Skin of body (tissue), 2 donors: Measurements from ENCODE around the gene USB1. TPM values are rescaled to one million over a fixed set of nuclear protein-coding genes. Genes with fewer than 3 reads are reported as not detected.

Experiments used
- DNase-seq: peaks from one replicate; lab custom pipeline; 2025; lab: John Stamatoyannopoulos, UW
- total RNA-seq: library from RNA; depleted of rRNA; stranded (reverse); fragments of >200 nt; gene quantifications from one replicate; pipeline ENCODE4 v1.2.3, GENCODE V29; 2014

Gene USB1
- total RNA-seq, 1 donor from 2014 or later, result 5.1 TPM

GRCh38 chr16:58031016-58031800, 30.0 kb downstream of the USB1 start:
- DNase-seq, result no peak

DNA sequence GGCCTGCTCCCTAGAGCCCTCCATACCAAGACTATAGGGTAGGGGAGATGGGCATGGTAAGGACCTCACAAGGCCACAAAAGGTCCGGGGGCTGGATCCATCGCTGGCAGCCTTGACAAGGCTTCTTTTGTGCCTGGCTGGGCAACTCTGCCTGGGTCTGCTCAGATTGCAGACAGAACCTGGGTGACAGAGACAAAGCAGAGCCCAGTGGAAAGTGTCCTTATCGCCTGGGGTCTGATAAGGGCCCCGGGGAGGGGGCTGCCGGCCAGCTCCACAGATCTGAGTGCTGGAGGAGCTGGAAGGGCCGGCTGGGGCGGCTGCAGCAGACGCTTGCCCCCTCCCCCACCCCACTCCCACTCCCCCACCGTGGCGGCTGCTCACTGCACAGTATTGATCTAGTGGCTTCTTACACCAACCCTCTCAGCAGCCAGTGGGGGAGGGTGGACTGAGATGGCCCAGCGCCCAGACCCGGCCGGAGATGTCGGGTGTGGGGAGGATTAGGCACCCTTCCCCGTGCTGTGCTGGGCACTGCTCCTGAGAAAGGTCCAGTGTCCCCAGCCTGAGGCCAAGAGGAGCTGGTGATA, 31.6 kb downstream of the USB1 start:
- DNase-seq, result no peak

DNA sequence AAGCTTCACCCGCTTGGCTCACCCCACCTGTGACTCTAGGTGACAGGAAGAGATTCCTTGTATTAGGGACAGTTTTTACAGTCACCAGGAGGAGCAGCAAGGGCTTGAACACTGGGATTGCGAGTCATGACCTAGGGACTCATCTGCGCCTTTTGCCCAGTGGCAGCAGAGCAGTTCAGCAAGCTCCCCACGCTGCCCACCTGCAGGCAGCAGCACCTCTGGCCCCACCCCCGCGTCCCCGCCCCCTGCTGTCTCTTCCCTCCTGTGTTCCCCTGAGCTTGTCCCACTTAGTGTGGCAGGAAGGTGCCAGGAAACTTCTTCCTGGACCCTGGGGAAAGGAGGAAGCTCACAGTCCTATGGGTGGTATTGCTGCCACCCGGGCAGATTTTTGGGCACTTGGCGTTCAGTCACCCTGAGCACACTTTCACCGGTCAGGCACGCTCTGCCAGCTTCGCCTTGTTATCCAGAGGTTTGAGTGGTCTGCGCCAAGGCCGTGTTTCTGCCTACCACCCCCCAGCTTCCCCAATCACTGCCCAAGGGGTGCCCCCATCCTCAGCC, 33.0 kb downstream of the USB1 start:
- no peak for DNase-seq

- DNase-seq, result no peak
Measured at GRCh38 chr16:58034774-58035173, 33.6 kb downstream of the USB1 start.

DNA sequence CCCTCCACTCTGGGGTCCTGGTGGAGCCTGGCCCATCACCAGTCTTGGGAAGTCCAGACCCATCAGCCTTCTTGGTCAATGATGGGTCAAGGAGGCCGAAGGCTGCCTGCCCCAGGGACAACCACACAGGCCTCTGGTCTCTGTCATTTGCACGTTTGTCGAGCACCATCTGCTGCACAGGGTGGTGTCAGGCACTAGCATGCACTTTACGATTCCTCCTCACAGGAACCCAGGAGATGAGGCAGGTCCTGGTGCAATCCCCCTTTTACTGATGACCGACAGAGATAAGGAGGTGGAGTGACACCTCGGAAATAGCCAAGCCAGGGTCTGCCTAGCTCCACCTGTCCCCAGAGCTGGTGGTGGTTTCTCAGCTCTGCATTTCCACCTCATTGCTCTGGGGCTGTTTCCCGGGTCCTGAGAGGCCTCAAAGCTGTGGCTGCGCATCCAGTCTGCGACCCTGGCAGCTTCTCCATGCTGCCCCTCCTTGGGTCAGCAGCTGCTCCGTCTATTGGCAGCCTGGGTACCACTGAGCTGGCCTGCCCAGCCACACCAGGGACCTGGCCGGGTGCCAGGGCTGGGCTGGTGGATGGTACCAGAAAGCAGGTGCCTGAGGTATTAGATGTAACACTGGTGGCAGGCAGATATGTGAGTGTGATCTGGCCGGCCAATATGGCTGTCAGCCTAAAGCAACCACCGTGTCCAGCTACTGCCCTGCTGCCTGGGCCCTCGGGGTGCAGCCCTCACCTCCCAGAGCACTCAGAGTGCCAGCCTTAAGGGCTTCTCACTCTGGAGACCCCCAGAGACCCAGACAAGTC, 34.4 kb downstream of the USB1 start:
- DNase-seq, result no peak

- no peak for DNase-seq
Measured at GRCh38 chr16:58036943-58037342, 35.7 kb downstream of the USB1 start.

GRCh38 chr16:58037365-58038057, 36.3 kb downstream of the USB1 start:
- DNase-seq, result no peak

DNA sequence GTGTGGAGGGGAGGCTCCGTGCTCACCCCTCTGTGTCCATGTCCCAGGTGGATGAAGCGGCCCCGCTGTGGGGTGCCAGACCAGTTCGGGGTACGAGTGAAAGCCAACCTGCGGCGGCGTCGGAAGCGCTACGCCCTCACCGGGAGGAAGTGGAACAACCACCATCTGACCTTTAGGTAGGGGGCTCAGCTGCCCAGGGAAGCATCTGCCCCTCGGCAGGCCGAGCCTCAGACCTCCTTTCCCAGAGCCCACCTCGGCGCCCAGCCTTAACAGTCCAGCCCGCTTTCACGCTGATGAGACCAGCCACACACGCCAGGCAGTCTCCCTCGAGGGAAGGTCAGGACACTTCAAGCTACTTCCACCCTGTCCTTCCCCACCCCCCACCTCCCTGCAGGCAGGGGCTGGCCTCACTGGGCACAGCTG, 37.0 kb downstream of the USB1 start:
- no peak for DNase-seq

DNA sequence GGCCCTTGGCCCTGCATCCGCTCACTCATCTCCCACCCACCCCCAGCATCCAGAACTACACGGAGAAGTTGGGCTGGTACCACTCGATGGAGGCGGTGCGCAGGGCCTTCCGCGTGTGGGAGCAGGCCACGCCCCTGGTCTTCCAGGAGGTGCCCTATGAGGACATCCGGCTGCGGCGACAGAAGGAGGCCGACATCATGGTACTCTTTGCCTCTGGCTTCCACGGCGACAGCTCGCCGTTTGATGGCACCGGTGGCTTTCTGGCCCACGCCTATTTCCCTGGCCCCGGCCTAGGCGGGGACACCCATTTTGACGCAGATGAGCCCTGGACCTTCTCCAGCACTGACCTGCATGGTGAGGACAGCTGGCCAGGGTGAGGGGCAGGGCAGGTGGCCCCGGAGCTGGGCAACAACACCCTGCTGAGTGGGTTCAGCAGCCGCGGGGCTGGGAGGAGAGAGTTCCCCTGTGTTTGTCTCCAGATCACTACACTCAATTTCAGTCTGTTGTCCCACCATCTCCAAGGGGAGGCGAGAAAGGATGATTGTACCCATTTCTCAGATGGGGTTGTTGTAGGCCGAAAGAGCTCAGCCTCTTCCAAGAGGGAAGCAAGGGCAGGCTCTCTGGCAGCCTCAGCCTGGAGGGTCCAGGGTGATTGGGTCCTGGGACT, 38.8 kb downstream of the USB1 start:
- DNase-seq, result no peak

- DNase-seq, result no peak
Measured at GRCh38 chr16:58040496-58040846, 39.3 kb downstream of the USB1 start.

DNA sequence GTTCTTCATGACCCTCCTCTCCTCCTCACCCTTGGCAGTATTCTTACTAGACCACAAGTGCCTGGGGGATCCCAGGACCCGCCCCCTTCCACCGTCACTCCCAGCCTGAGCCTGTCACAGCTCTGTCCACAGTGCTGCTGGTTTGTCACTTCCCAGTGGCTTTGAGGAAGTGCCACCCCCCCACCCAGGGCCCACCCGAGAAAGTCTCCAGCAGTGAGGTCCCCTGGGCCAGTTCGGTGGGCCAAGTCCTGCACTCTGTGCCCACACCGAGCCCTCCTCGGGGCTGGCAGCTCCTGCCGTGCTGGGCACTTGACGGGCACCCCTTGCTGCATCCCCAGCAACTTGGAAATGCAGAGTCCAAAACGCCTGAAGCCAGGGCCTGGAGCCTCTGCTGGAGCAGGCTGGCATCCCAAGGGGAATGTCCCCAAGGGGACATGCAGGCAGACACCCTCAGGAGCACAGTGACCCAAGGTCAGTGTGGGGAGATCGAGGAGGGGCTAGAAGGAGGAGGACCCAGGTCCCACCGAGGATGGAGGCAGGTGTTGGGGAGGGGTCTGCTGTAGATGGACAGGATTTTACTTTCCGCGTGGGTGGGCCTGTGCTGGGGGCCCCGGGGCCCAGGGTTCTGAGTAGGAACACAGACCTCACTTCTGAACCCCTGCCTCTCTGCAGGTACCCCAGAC, 39.9 kb downstream of the USB1 start:
- DNase-seq, result no peak

DNA sequence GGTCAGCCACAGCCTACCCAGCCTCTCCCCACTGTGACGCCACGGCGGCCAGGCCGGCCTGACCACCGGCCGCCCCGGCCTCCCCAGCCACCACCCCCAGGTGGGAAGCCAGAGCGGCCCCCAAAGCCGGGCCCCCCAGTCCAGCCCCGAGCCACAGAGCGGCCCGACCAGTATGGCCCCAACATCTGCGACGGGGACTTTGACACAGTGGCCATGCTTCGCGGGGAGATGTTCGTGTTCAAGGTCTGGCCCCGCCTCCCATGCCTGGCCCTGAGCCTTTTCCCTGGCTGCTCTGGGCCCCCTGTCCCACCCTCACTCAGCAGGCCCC, 40.4 kb downstream of the USB1 start:
- DNase-seq, result no peak

DNA sequence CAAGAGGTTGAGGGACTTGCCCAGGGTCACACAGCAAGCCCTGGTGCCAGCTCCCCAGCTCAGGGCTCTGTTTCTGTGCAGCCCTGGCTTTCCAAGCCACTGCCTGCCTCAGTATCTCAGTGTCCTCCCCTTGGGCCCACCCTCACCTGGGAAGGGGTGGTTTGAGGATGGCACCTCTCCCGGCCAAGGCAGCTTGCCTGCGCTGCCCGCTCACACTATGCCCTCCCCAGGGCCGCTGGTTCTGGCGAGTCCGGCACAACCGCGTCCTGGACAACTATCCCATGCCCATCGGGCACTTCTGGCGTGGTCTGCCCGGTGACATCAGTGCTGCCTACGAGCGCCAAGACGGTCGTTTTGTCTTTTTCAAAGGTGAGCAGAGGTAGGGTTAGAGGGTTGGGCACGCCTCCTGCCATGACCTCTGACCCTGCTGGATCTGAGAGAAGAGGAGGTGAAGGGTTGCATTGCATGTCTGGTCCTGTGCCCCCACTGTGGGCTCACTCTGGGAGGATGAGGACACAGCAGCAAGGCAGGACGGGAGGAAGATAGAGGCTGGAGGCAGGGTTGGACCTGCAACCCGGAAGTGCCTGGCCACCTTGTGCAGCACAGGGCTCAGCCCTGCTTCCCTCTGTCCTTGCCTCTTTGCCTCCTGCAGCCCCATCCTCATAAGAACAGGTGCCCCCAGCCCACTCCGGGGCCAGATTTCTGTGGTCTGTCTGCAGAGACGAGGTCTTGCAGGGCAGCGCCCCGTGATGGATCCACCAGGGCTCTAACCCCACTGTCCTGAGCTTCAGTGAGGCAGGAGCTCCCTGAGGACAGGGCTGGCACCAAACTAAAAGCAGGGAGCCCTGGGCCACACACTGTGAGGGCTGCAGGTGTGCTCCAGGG, 41.0 kb downstream of the USB1 start:
- no peak for DNase-seq

- no peak for DNase-seq
Measured at GRCh38 chr16:58042886-58043515, 41.8 kb downstream of the USB1 start.

DNA sequence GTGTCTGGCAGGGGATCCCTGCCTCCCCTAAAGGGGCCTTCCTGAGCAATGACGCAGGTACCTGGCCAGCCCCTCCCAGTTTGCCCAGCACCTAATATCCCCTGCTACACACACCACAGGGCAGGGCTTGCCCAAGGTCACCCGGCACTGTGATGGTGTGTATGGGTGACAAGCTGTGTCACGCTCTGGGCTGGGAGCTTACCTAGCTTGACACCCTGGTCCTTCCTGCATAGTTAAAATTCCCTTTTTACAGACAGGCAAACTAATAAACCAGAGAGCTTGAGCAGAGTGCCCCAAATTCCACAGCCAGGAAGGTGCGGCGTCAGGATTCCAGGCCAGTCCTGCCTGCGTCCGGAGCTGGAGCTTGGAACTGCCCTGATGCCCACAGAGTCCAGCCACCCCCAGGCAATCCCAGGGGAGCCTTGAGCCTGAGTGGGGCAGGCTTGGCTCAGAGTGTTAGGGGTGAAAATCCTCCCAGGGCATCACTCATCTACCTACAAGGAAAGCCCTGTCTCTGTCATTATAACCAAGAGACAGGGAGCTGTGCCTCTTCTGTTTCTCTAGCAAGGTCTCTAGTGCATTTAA, 42.5 kb downstream of the USB1 start:
- no peak for DNase-seq

DNA sequence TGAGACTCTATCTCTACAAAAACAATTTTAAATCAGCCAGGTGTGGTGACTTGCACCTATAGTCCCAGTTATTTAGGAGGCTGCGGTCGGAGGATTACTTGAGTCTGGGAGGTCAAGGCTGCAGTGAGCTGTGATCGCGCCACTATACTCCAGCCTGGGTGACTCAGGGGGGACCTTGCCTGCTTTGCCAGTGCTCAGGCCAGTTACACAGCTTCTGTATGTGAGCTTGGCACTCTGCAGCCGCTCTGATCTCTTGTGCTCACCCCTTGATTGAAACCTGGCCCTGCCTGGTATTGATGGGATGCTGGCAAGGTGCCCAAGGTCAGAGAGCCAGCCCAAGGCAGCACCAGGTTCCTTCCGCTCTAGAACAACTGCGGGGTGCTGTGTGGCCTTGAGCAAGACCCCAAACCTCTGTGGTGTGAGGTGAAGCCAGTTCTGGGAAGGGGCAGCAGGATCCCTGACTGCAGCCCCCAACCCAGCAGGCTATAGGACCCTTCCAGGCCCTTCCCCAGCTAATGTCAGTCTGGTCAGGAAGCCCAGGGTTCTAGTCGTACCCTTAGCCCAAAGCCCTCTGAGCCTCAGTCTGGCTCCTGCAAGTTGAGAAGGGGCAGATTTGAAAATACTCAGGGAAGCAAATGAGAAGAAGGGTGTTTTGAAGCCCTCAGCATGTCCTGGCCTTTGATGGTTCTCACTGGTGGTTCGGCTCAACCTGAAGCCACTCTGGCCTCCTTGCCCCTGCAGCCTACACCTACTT, 43.2 kb downstream of the USB1 start:
- no peak for DNase-seq

GRCh38 chr16:58045096-58045495, 43.9 kb downstream of the USB1 start:
- DNase-seq, result no peak
